ENCODE data around the gene ATP10A. TPM values are rescaled to one million over a fixed set of nuclear protein-coding genes. Genes with fewer than 3 reads are reported as not detected.

The ATP10A gene
- polyA plus RNA-seq, 3 donors from 2014 or later, result 2.4 to 17.4 (median 7.3) TPM

- H3K4me1 Mint-ChIP-seq, result no peaks in the 10 kb centered on the region
These were observed 150.8 kb downstream of the ATP10A start for GRCh38 chr15:25712192-25712960.

GRCh38 chr15:25711691-25712090, 151.4 kb downstream of the ATP10A start:
- Mint-ChIP-seq H3K4me3 (no peak overlapping the region), H3K27me3 (ENCODE audit: low read depth in 3 of 3) (peaks cover 6 to 10% (median 6%) of the 10 kb centered on the region in 3 donors), H3K9me3 (no peaks in the 10 kb centered on the region), H3K36me3 (peaks cover 0 to 21% (median 0%) of the 10 kb centered on the region in 3 donors), H3K27ac (no peak overlapping the region), H3K4me1 (no peaks in the 10 kb centered on the region)
- DNase-seq, result no peak

More at GRCh38 chr15:25712192-25712960, 150.8 kb downstream of the ATP10A start:
- no peaks in the 10 kb centered on the region for H3K9me3 Mint-ChIP-seq
- peaks cover 0 to 24% (median 0%) of the 10 kb centered on the region in 3 donors for H3K36me3 Mint-ChIP-seq
- no peak overlapping the region for H3K4me3 Mint-ChIP-seq
- no peak for DNase-seq
- H3K27ac Mint-ChIP-seq, result peak overlapping the region in 2 of 6 donors; percentile 45 to 64
- H3K27me3 Mint-ChIP-seq (ENCODE audit: low read depth in 3 of 3), result peaks cover 6 to 12% (median 6%) of the 10 kb centered on the region in 3 donors

- Mint-ChIP-seq H3K4me3 (no peak overlapping the region), H3K4me1 (no peaks in the 10 kb centered on the region), H3K27me3 (ENCODE audit: low read depth in 3 of 3) (peaks cover 4 to 10% (median 6%) of the 10 kb centered on the region in 3 donors), H3K9me3 (no peaks in the 10 kb centered on the region), H3K27ac (no peak overlapping the region), H3K36me3 (peaks cover 0 to 24% (median 0%) of the 10 kb centered on the region in 3 donors)
- no peak for DNase-seq
These were observed 152.0 kb downstream of the ATP10A start for GRCh38 chr15:25711164-25711563.

GRCh38 chr15:25710184-25710583, 152.9 kb downstream of the ATP10A start:
- peak overlapping the region in 2 of 6 donors; percentile 39 to 61 for H3K27ac Mint-ChIP-seq
- DNase-seq, result peak; percentile 13 to 33 (median 15)
- no peaks in the 10 kb centered on the region for H3K9me3 Mint-ChIP-seq
- no peak overlapping the region for H3K4me3 Mint-ChIP-seq
- H3K4me1 Mint-ChIP-seq, result no peaks in the 10 kb centered on the region
- H3K36me3 Mint-ChIP-seq, result peaks cover 0 to 28% (median 0%) of the 10 kb centered on the region in 3 donors
- H3K27me3 Mint-ChIP-seq (ENCODE audit: low read depth in 3 of 3), result peaks cover 4 to 10% (median 6%) of the 10 kb centered on the region in 3 donors

DNA sequence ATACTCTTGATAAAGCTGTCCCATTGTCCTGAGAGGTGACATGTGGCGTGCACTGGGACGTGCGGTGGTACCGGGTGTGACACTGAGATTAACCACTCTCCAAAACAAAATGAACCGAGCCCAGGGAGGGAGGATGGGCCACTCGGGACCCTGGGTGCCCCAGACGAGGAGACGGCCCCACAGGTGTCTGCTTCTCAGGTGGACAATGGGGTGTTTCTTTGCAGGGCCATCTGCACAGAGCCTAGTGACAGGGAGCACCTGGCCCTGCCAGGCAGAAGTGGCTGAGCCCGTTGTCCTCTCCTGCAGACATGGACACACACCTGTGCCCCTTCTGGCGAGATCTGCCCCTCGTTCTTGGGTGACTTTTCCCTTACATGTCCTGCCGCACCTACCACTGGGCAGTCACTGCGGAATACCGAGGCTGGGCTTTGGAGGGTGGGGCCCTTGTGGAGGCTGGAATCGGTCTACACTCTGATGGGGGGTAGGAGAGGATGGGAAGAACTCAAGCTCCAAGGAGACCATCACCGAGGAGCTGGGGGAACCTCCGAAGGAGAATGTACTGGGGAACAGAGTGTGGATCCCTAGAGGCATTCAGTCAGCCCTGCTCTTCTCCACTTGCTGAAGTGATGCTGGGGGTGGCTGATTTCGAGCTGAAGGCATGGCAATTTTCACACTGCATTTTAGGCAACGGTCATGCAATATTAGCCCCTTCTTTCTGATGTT, 153.5 kb downstream of the ATP10A start:
- Mint-ChIP-seq H3K27ac (peak overlapping the region in 2 of 6 donors; percentile 39 to 61), H3K36me3 (peaks cover 0 to 28% (median 3%) of the 10 kb centered on the region in 3 donors), H3K27me3 (ENCODE audit: low read depth in 3 of 3) (peaks cover 3 to 10% (median 6%) of the 10 kb centered on the region in 3 donors), H3K4me3 (no peak overlapping the region), H3K4me1 (no peaks in the 10 kb centered on the region), H3K9me3 (no peaks in the 10 kb centered on the region)
- DNase-seq, result no peak

DNA sequence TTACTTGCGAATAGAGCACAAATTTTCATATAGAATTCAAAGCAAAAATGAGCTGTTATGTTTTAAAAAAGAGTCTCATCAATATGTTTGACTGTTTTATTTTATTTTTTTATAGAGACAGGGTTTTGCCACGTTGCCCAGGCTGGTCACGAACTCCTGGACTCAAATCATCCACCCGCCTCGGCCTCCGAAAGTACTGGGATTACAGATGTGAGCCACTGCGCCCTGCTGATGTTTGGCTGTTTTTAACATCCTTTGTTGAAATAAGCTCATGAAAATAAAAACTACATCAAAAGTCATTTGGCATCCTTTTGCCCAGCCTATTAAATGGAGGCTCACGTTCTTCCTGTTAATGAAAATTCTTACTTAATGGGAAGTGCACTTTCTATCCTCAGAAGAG, 154.7 kb downstream of the ATP10A start:
- H3K4me1 Mint-ChIP-seq, result no peaks in the 10 kb centered on the region

DNA sequence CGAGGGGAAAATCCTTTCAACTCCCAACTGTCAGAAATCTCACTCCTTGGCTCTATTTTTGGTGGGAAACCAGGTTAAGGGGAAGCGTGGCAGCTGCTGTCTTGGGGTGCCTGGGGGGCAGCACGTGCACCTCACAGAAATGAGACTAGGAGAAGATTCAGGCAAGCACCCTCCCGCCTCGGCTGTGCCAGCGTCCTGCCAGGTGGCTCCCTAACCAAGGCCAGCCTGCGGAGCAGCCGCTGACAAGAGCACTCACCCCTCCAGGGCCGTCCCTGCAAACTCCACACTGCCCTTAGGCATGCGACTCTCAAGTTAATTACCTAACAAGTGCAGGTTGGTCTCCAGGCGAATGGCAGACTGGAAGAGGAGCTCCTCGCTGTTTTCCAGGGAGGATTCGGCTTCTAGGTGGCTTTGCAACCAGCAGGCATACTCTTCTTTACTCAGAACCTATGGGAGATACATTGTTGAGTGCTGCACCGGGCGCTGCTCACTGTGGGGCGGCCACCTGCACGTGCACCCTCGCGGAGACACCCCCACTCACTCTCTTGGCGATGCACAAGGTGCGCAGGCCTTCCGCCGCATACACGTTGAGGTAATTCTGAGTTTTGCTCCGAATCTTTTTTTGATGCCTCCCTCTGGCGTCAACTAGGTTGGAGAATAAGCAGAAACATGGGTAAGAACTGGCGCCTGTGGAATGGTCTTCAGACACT, 155.3 kb downstream of the ATP10A start:
- DNase-seq, result no peak
- H3K4me1 Mint-ChIP-seq, result no peaks in the 10 kb centered on the region
- H3K4me3 Mint-ChIP-seq, result no peak overlapping the region
- H3K9me3 Mint-ChIP-seq, result no peaks in the 10 kb centered on the region
- no peak overlapping the region for H3K27ac Mint-ChIP-seq
- peaks cover 0 to 21% (median 3%) of the 10 kb centered on the region in 3 donors for H3K36me3 Mint-ChIP-seq
- peaks cover 5 to 10% (median 6%) of the 10 kb centered on the region in 3 donors for H3K27me3 Mint-ChIP-seq (ENCODE audit: low read depth in 3 of 3)

More for the DNA sequence above, 154.7 kb downstream of the ATP10A start:
- no peak overlapping the region for H3K4me3 Mint-ChIP-seq
- no peaks in the 10 kb centered on the region for H3K9me3 Mint-ChIP-seq
- H3K27ac Mint-ChIP-seq, result no peak overlapping the region
- DNase-seq, result no peak
- H3K27me3 Mint-ChIP-seq (ENCODE audit: low read depth in 3 of 3), result peaks cover 5 to 10% (median 6%) of the 10 kb centered on the region in 3 donors
- H3K36me3 Mint-ChIP-seq, result peaks cover 0 to 22% (median 3%) of the 10 kb centered on the region in 3 donors

GRCh38 chr15:25706176-25706955, 156.8 kb downstream of the ATP10A start:
- Mint-ChIP-seq H3K27ac (no peak overlapping the region), H3K36me3 (peaks cover 0 to 12% (median 3%) of the 10 kb centered on the region in 3 donors), H3K4me3 (no peak overlapping the region), H3K4me1 (no peaks in the 10 kb centered on the region), H3K27me3 (ENCODE audit: low read depth in 3 of 3) (peaks cover 5 to 8% (median 8%) of the 10 kb centered on the region in 3 donors), H3K9me3 (no peaks in the 10 kb centered on the region)
- DNase-seq, result no peak

DNA sequence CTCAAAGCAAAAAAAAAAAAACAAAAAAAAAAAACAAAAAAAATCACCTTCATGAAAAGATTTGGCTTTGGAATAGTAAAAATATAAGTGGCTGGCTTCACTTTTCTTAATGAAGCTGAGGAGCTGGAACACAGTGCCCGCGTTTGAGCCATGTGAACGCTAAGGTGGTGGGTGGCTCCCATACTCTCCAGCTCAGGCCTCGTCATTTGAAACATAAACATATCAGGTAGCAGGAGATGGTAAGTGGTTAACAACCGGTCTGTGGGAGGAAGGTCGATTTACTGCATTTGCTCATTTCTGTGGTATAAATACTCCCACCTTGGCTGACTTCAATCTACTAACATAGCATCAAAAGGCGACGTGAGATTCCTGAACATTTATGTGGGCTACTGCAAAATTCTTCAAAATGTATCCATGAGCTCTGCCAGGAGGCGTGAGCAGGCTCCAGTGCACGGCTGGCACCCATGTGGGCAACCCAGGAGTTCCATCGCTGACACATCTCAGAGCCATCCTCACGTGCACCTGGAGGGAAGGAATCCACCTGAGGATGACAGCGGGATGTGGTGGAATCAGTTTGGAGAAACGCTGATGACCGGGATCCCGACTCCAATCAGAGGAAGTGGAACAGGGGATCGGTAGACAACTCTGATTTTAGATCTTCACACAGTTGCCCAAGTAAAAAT, 157.6 kb downstream of the ATP10A start:
- Mint-ChIP-seq H3K4me3 (no peak overlapping the region), H3K36me3 (peaks cover 0 to 15% (median 8%) of the 10 kb centered on the region in 3 donors), H3K27me3 (ENCODE audit: low read depth in 3 of 3) (peaks cover 2 to 8% (median 5%) of the 10 kb centered on the region in 3 donors), H3K27ac (no peak overlapping the region), H3K4me1 (no peaks in the 10 kb centered on the region), H3K9me3 (no peaks in the 10 kb centered on the region)
- DNase-seq, result no peak

DNA sequence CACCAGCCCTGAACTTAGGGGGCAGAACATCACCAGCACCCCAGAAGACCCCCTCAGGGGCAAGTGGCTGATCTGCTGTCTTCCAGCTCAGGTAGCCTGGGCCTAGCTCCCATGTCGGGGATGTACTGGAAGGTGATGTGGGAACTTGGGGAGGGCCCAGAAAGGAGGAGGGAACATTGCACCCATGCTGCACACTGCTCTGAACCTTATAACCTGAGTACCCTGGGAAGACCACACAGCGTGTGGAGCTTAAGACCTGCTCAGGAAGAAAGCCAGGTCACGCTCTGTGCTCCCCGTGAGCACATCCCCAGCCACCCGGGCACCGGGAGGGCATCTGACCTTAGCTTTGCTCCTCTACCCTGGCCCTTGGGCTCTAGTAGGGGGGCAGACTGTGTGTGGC, 159.4 kb downstream of the ATP10A start:
- Mint-ChIP-seq H3K9me3 (no peaks in the 10 kb centered on the region), H3K27ac (peak overlapping the region in 1 of 6 donors; percentile 31), H3K27me3 (ENCODE audit: low read depth in 3 of 3) (peaks cover 1 to 6% (median 2%) of the 10 kb centered on the region in 3 donors), H3K4me3 (no peak overlapping the region), H3K4me1 (no peaks in the 10 kb centered on the region), H3K36me3 (peaks cover 7 to 29% (median 18%) of the 10 kb centered on the region in 3 donors)
- DNase-seq, result no peak

DNA sequence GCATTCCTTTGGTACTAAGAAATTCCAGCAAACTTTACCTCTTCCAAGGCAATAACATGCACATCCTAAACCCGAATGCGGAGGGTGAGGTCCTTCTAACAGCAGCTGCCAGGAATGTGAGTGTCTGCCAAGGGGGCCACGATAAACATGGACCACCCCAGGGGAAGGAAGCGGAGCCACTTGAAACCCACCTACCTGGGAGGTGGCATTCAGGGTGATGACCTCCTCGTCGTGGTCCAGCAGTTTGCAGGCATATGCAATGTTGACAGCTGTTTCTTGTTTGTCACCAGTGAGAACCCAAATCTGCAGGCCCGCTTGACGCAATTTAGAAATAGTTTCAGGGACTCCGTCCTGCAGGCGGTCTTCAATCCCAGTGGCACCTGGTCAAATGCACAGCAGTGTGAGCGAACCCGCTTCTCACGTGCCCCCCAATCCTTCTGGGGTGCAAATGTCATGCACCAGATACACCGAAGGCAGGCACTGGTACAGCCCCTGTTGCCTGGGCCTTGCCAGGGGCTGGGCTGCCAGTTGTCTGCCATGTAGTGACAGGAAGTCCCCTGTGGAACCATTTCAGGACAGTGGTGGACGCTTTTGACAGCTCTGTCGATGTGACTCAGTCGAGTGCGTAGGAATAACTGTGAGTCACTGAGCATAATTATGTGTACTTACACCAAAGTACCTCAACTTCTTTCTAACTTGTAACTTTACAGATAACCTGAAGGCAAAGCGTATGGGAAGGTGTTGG, 161.2 kb downstream of the ATP10A start:
- no peaks in the 10 kb centered on the region for H3K4me1 Mint-ChIP-seq
- H3K4me3 Mint-ChIP-seq, result no peak overlapping the region
- peak overlapping the region in 2 of 6 donors; percentile 2 to 17 for H3K27ac Mint-ChIP-seq
- H3K27me3 Mint-ChIP-seq (ENCODE audit: low read depth in 3 of 3), result peaks cover 0 to 6% (median 2%) of the 10 kb centered on the region in 3 donors
- H3K36me3 Mint-ChIP-seq, result peaks cover 8 to 38% (median 26%) of the 10 kb centered on the region in 3 donors
- H3K9me3 Mint-ChIP-seq, result no peaks in the 10 kb centered on the region
- DNase-seq, result no peak

- no peak for DNase-seq
- Mint-ChIP-seq H3K4me1 (no peaks in the 10 kb centered on the region), H3K9me3 (no peaks in the 10 kb centered on the region), H3K27me3 (ENCODE audit: low read depth in 3 of 3) (peaks cover 0 to 6% (median 2%) of the 10 kb centered on the region in 3 donors), H3K4me3 (no peak overlapping the region), H3K36me3 (peaks cover 12 to 37% (median 31%) of the 10 kb centered on the region in 3 donors), H3K27ac (peak overlapping the region in 2 of 6 donors; percentile 53 to 56)
These were observed 162.2 kb downstream of the ATP10A start for GRCh38 chr15:25700916-25701315.
